ENCODE results near the gene GDF10. TPM values are rescaled to one million over a fixed set of nuclear protein-coding genes. Genes with fewer than 3 reads are reported as not detected.

GDF10 gene
- total and polyA plus RNA-seq, 2 of the 8 experiments (the other 6 are each of a cell fraction or from before 2014, with no cell fraction given), result 0.19 to 0.32 TPM

- Histone ChIP-seq H2AFZ (ENCODE audit: low read length) (no peak overlapping the region), H3K23ac (ENCODE audit: insufficient read length) (no peak overlapping the region), H4K20me1 (replicated peaks in 1 of 2; ENCODE audit: control insufficient read depth in 1 of 2, insufficient read depth in 2 of 2, low read length in 2 of 2) (no peaks in the 10 kb centered on the region), H2BK20ac (ENCODE audit: low read length) (no peak overlapping the region), H3K4me2 (ENCODE audit: insufficient read depth in 1 of 2, low read depth in 2 of 2, low read length in 2 of 2) (no peak overlapping the region), H3K56ac (replicated peaks; ENCODE audit: insufficient read length, low read depth, low read length) (no peak overlapping the region), H3K4me1 (replicated peaks in 1 of 4; ENCODE audit: control insufficient read depth in 3 of 4, insufficient read depth in 4 of 4, low read length in 3 of 4) (peaks cover 0 to 5% (median 0%) of the 10 kb centered on the region in 4 experiments; a peak in 3 of 7 replicates), H3K27ac (ENCODE audit: low read depth, low read length) (no peak overlapping the region), H3K23me2 (ENCODE audit: low read depth, low read length) (peaks cover 4% of the 10 kb centered on the region; the same call in 1 of the 2 replicates), H3K27me3 (replicated peaks in 1 of 4; ENCODE audit: control insufficient read depth in 3 of 4, extremely low read depth in 1 of 4, insufficient read depth in 3 of 4, low read length in 3 of 4) (peaks cover 2 to 22% (median 18%) of the 10 kb centered on the region in 4 experiments), H2AK5ac (ENCODE audit: low read depth, low read length) (no peak overlapping the region), H4K5ac (ENCODE audit: insufficient read length, low read depth, low read length) (no peak overlapping the region), H3K9ac (replicated peaks in 1 of 4; ENCODE audit: extremely low read depth in 1 of 4, low read depth in 3 of 4, low read length in 3 of 4) (no peak overlapping the region), H2BK12ac (ENCODE audit: low read depth, low read length) (no peak overlapping the region), H2BK120ac (replicated peaks; ENCODE audit: low read depth, low read length) (no peak overlapping the region), H2BK5ac (ENCODE audit: low read depth, low read length) (no peak overlapping the region), H3K14ac (ENCODE audit: insufficient read length) (no peak overlapping the region), H3K36me3 (ENCODE audit: control insufficient read depth in 2 of 4, insufficient read depth in 4 of 4, low read length in 3 of 4) (no peaks in the 10 kb centered on the region), H3K4ac (replicated peaks; ENCODE audit: insufficient read length, low read depth, low read length) (no peak overlapping the region), H2BK15ac (ENCODE audit: low read length) (no peak overlapping the region), H4K8ac (ENCODE audit: extremely low read depth, insufficient read depth, low read length) (no peak overlapping the region), H3K4me3 (ENCODE audit: extremely low read depth in 1 of 4, insufficient read depth in 2 of 4, low read depth in 3 of 4, low read length in 4 of 4) (no peak overlapping the region), H3K18ac (ENCODE audit: extremely low read depth, low read length) (no peak overlapping the region), H3K79me2 (ENCODE audit: control insufficient read depth in 1 of 2, insufficient read depth in 2 of 2, low read length in 2 of 2) (no peaks in the 10 kb centered on the region), H3K9me3 (ENCODE audit: insufficient read depth in 2 of 2, low read depth in 1 of 2, low read length in 1 of 2) (no peaks in the 10 kb centered on the region), H4K91ac (replicated peaks; ENCODE audit: insufficient read length, low read length) (no peak overlapping the region), H3K79me1 (ENCODE audit: low read depth, low read length) (no peaks in the 10 kb centered on the region)
- ChIA-PET CTCF (ENCODE audit: partially characterized antibody) (interaction anchor here (0.9 to 10.2 kb wide), 8 partner anchors 8 to 291 kb away, joined by 3 to 180 read pairs (median 5); no protein-coding TSS in a partner anchor), POLR2A (ENCODE audit: partially characterized antibody) (no interaction called here)
- TF ChIP-seq POLR2AphosphoS5 (IDR thresholded peaks at IDR 0.05; ENCODE audit: low read depth, low read length), result no peak
- no peak for TF ChIP-seq SRF (IDR thresholded peaks at IDR 0.05; ENCODE audit: low read depth, low read length)
- TF ChIP-seq POLR2A (IDR thresholded peaks at IDR 0.05; ENCODE audit: control extremely low read depth in 1 of 2, low read depth in 2 of 2, low read length in 2 of 2), result no peak
- no peak for TF ChIP-seq TAF1 (IDR thresholded peaks at IDR 0.05; ENCODE audit: low read depth, low read length)
- no peak for TF ChIP-seq HDAC2 (IDR thresholded peaks at IDR 0.05; ENCODE audit: borderline replicate concordance in 1 of 2, low read depth in 2 of 2, low read length in 2 of 2)
- TF ChIP-seq TAF7 (optimal IDR thresholded peaks at IDR 0.05; ENCODE audit: borderline replicate concordance, low read depth, low read length), result no peak
- no peak for FAIRE-seq
- DNase-seq (ENCODE audit: low read depth in 1 of 2, low spot score in 2 of 2), result no peak
- WGBS, 2 experiments (ENCODE audit: extremely low coverage in 1 of 2, insufficient coverage in 1 of 2, insufficient read length in 1 of 2, insufficient replicate concordance in 2 of 2, low coverage in 1 of 2, low lambda C conversion rate in 2 of 2, missing lambda C conversion rate in 1 of 2), result 68% methylated on average over 2 of the region's 2 CpGs; no CpG with 5 or more reads in 1 of the 2 experiments
Measured at GRCh38 chr10:47305566-47305965, 5.6 kb downstream of the GDF10 start.
